DMS 273 (cell line): ENCODE results near the gene XRRA1.

ENCODE experiments used
- DNase-seq: peaks from one replicate; lab custom pipeline; 2025; ENCODE audit not compliant: unreplicated experiment; lab: John Stamatoyannopoulos, UW

The XRRA1 gene

DNA sequence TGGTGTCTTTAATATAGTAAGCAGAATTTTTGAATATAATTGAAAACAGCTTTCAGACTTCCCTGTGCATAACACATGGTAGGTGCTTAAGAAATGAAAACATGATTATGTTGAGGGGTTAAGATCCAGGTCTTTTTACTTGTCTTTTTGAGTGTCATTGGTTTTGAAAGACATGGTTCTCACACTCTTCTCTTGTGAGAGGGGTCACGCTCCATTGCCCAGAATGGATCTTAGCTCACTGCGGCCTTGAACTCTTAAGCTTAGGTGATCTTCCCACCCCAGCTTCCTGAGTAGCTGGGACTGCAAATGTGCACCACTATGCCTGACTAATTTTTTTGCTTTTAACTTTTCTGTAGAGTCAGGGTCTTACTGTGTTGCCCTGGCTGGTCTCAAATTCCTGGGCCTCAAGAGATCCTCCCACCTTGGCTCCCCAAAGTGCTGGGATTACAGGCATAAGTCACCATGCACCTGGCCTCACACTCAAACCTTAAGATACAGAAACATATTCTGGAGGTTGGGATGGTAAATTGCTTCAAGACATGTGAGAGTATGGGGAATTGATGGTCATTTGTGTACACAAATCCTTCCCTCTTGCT is 1.6 kb upstream of the XRRA1 start:
- DNase-seq = no peak

DNA sequence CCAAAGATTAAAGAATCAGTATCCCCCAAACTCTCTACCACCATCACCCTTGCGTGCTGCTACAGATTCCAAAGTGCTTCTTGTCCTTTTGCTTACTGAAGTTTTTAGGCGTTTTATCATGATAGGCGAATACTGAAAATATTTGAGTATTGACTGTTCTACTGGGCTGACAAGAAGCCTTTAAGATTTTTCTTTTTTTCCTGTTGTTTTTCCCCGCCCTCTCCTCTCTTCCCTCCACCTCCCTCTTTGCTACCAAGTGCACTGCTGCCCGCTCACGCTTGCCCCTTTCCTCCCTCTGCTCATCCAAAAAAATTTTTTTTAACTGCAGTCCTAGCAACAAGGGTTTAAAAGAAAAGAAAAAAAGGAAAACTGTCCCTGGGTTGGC is 854 bp upstream of the XRRA1 start:
- DNase-seq = peak; percentile 10

DNA sequence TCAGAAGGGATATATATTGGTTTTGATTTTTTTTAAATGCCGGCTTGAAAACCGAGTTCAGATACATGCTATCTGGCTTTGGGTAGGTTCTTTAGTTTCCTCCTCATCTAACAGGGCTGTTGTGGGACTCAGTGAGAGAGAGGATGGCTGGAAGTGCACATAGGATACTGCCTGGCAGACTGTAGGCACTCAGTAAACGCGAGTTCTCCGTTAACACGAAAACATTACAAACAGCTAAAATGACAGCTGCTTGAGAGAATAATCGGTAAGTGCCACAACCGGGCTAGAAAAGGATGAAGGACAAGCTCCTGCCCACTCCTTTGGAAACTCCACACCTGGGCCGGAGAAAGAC is 369 bp downstream of the XRRA1 start:
- no peak for DNase-seq

DNA sequence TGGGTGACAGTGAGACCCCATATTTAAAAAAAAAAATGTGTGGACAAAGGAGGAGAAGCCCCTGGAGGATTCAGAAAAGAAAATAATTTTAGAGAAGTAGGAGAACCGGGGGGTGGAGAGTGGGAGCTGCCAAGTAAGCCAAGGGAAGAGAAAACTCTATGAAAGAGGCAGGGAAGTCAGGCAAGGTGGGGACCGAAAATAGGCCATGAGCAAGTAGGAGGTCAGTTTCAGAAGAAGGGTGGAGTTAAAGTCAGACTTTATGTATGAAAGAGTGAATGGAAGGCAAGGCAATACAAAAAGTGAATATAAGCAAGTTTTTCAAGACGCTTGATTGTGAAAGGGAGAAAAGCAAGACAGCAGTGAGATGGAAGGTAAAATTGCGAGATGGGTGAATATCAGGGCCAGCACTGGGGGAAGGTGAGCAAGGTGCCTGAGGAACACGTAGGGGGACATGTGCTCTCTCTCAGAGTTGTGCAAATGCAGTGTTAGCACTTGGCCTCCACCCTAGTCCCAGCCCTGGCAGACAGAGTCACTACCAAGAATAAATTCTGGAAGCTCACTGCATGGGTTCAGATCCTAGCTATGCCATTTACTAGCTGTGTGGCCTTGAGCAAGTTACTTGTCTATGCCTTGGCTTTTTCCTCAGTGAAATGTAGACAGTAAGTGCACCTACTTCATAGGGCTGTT is 6.7 kb downstream of the XRRA1 start:
- no peak for DNase-seq

DNA sequence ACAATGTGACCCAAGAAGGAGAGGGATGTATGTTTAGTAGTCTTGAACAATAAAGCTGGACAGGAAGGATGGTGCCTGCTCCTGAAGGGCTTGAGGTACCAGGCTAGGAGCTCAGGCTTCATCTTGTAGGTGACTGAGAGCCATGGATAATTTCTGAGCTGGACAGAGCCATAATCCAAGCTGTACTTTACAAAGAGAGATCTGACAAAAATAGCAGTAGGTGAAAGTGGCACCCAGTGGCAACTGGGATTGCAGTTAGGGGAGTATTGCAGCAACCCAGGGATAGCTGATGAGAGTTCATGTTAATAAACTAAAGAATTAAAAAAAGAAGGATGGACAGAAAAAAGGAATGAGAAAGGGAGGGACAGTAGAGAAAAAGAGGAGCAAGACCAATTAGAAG is 7.4 kb downstream of the XRRA1 start:
- no peak for DNase-seq

DNA sequence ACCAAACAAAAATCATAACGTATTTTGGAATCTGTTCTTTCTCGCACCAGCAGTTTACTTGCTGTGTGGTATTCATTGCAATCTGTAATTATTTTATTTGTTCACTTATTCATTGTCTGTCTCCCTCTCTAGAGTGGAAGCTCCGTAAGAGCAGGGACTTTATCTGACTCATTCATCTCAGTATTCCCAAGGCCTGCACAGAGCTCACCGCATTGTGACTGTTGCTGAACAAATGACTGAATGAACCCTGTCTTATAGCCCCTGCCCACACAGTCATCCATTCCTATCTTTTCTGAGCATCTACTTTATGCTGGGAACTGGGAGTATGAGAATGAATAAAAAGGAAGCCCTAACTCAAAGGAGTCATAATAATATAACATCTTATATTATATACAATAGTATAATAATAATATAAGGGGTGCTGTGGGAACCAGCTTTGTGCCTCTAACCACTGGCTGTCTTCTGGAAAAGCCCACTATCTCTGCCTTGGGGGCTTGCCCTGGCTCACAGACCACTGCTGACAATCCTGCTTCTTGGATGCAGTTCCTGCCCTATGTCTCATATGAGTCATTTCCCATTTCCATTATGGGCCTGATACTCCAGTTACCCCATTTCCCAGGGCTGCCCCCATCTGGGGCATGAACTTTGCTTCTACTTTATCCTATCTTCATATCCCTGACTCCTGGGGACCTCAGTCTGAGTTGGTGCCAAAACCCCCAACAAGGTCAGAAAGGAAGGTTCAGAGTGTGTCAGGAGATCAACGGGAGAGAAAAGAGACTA is 11.0 kb downstream of the XRRA1 start:
- DNase-seq = no peak

DNA sequence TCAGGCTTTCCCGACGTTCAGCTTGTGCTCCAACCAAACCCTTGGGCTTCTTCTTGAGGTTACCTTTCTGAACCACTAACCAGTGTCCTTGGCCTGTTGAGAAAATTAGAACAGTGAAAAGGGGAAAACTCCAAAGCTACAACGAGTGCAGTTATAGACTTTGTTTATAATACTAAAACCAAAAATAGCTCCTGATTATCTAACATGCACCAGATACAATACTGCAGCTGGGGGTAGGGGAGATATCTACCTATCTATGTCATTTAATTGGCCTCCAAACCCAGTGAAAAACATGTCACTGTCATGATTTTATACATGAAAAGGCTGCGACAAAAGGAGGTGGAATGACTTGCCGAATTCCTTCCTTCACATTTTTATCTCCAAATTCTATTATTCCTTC is 11.9 kb downstream of the XRRA1 start:
- DNase-seq = no peak

DNA sequence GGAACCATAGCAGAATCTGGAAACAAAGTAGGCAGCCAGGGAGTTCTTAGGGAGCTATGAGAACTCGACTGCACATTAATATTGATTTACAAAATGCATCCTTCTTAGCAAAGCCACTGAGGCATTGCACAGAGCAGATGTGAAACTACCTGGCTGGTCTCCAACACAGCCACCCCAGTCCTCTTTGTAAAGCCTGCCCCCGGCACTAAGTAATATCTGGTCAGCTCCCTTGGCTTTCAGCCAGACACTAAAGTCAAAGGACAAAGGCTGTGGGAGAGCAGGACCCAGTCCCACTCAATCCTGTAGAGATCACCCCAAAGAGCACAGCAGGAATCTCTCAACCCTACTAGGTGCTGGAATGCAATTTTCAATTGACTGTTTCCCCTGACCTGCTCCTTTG is 12.8 kb downstream of the XRRA1 start:
- DNase-seq = no peak

DNA sequence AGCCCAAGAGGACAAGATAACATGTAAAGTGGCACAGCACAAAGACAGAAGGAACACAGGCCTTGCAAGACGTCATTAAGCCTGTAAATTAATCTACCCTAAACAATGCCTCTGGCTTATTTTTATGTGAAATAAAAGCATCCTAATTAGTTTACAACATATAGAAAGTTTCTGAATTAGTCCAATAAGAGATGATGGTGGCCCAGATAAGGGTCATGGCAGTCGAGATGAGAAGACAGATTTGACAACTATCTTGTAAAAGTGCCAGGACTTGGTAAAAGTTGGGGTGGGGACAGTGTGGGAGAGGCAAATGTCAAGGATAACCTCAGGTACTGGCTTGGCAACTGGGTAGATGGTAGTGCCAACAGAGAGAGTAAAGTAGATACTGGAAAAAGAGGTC is 13.6 kb downstream of the XRRA1 start:
- no peak for DNase-seq

DNA sequence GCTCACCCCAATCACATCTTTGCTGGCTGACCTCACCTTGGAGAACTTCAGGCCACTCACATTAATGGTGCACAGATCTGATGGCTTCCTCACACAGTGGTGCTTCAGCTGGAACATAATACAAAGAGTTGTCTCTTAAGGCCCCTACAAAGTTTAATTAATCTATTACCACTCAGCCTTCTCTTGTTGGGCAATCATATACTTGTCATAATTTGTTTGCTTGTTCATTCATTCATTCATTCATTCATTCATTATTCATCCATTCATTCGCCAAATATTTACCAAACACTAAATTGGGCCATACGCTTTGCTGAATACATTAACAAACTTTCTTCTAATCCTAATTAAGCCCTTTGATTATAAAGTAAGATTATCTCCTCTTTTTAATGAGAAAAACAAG is 15.1 kb downstream of the XRRA1 start:
- DNase-seq = no peak

DNA sequence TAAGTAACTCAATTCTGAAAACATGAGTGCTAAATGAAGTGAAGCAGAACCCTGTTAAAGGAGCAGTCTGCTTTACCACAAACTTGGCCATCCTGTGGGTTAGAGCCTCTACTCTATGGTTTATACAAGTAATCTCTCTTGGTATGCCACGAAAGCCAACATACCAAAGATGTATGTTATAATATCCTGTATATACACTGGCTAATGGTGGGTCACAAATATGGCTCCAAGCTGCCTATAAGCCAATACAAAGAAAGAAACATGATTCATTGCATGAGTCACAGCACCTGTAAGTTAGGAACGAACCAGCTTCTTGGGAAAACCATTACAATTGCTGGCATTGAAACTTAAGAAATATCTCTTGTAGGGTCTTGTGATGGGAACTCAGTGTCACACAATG is 16.1 kb downstream of the XRRA1 start:
- DNase-seq = no peak

DNA sequence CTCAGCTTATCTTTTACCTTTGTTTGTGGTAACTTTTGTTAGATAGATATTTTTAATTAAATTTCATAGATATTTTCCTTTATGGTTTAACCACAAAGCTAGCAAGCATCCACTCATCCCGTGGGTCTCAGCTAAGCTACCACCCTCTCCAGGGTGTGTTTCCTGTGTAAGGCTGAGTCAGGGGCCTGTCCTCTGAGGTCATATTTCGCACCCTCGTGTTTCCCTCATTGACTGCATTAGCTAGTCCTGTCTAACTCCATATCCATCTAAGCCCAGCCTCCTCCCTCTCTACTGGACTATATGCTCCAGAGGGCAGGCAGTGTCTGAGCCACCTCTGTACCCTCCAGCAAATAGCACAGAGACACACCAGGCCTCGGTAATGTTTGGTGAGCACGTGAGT is 16.7 kb downstream of the XRRA1 start:
- DNase-seq = no peak

DNA sequence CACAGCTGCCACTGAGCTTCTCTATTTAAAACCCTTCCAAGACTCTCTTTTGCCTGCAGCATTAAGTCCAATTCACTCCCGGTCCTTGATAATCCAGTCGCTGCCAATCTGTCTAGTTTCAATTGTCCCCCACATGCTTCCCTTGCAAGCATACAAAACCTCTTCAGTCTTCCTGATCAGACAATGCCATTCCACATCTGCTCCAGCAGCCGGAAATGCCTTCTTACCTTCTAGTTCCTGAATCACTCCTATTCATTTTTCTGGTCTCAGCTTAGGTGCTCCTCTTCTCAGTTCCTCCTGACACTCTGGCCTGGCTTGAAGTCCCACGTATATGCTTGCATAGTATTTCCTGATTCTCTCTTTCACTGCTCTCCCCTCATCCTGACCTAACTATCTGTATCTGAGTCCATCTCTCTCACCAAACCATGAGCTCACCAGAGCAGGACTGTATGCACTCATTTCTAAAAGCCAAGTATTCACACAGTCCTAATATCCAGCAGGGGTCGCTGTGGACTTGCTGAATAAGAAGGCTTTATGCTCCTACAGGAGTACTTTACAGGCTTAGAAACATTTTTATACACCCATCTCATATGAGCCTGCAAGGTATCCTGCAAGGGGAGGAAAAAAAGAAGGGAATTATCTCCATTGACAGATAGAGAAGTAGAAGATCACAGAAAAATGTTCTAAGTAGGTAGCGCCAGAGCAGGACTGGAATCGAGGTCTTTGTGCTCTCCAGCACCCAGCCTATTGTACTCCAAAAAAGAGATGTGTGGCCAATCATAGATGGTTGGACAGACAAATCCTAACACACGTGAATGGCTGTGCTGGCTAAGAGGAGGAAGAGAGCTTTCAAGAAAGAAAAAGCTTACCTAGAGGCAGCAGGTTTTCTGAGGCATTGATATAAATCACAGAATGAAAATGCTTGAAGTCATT is 19.2 kb downstream of the XRRA1 start:
- DNase-seq = peak; percentile 87

DNA sequence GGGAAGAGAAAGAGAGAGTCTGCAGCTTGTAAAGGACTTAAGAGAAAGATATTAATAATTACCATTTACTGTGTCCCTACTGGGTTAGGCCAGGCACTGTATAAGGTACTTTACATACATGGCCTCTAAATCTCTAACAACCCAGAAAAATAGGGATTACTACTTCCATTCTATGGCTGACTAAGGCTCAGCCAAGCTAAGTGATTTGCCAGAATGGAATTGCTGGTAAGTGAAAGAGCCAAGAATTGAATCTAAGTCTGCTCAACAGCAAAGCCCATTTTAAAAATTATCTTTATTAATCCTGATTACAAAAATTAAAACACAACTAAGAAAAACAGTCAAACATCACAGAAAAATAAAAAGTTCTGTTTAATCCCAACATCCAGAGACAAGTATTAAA is 21.4 kb downstream of the XRRA1 start:
- no peak for DNase-seq

DNA sequence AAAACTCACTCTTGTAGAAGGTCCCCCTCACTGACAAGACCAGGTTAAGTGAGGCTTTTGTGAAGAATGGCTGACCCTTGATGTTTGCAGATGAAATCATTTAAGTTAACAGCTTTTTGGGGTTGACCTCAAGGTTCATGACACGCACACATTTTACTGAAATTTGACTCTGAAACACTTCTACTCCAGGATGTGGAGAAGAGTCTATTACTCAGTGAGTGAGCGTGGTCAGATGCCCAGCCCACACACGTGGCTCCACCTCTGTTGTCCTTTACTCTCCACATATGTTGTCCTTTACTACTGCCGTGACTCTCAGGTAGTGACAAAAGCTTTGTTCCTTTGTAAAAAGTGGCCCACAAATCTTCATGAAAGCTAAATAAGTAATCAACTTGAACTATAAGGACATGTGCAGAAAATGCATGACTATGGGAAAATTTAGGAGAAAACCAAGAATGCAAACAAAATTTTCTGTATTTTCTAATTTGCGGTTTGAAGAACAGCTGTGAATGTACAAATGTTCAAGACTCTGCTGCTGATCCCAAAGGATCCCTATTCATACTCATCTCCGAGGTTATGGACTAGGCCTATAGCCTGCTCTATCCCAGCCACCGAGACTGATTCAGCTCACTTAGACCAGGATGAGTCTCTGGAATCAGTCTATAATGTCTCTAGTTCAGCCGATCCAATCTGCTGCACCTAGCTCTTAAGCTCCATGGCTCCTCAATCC is 22.4 kb downstream of the XRRA1 start:
- no peak for DNase-seq

DNA sequence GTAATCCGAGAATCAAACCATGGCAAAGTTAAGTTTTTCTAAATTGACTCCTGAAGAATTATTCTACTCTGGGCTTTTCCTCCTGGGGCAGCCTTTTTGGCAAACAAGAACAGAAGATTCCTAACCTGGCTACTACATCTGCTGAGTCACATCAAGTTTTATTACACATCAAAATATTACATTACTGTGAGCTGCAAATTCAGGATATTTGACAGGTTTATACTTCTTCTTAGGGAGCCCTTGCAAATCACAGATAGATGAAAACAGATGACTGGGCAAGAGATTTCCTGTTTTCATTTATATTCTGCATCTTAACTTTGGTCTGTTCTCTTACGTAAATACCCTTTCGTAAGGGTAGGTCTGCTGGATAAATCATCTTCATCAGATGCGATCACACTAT is 23.6 kb downstream of the XRRA1 start:
- no peak for DNase-seq

DNA sequence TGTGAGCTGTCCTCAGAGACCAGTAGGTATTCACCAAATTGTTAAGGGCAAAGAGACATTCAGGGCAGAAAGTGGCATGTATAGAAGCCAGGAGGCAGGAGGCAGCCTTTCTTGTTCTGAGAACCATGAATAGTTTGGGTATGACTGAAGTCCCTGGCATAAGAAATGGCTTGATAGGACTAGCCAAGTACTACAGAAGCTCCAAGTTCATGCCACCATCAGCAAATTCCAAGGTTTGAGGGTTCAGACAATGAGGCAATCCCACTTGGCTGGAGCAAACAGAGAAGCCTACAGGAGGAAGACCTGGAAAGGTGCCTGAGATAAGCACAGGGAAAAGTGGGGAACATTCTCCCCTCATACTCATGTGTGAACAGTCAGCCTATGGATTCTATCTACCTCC is 25.8 kb downstream of the XRRA1 start:
- no peak for DNase-seq

DNA sequence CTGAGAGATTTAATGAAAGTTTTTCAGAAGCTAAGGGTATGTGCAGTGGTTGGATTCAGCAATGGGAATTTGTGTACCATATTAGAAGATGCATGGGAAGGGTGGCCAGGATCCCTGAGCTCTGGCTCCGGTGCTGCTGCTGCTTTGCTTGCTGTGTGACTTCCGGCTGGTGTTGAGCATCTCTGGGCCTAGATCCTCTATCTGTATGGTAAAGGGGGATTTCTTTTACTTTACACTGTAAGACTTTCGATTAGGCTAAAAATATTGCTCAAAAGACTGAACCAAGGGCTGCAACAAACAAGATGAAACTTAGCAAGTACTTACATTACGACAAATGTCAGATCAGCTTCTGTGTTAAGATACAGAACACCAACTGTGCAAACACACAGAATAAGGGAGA is 39.1 kb downstream of the XRRA1 start:
- DNase-seq = no peak

DNA sequence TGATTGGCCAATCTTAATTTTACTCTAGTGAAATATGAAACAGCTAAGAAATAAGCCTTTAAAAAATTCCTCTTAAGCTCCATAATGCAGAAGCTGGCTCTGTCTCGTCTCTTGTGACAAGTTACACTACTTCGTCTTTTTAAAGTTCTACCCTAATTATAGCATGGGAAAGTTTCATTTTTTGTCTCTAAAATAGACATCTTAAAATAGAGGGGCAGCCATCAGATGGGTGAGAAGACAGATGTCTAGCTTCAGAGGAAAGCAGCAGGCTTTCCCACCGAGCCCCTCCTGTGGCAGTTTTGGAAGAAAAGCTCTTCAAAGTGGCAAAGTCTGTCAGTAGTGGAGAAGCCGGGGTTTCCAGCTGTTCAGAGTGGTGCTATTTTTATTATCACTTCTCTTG is 39.5 kb downstream of the XRRA1 start:
- DNase-seq = no peak

DNA sequence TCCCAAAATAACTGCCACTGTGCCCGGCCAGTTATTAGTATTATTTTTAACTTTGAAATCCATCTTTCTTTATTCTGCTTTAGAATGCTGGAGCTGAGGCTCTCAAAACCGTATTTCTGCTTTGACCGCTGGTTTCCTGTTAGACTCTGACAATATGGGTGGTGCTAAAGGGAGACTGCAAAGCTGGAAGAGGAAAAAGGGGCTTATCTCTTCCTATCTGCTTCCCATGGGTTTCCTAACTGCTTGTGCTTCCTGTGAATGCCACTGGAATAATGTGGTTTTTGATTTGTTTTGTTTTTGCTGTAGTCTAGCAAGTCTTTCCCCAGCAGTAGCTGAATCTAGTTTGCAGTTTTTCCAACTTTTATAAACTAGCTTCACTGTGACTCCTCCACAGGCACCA is 43.6 kb downstream of the XRRA1 start:
- DNase-seq = no peak

DNA sequence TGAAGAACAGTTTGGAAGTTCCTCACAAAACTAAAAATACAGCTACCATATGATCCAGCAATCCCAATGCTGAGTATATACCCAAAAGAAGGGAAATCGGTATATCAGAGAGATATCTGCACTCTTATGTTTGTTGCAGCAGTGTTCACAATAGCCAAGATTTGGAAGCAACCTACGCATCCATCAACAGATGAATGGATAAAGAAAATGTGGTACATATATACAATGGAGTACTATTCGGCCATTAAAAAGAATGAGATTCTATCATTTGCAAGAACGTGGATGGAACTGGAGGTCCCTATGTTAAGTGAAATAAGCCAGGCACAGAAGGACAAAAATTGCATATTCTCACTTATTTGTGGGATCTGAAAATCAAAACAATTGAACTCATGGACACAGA is 46.5 kb downstream of the XRRA1 start:
- no peak for DNase-seq
